MCF 10A (cell line): ENCODE measurements around the gene CD164. TPM values are rescaled to one million over a fixed set of nuclear protein-coding genes. Genes with fewer than 3 reads are reported as not detected.

ENCODE experiments used
- BruUV-seq: library from RNA; stranded (reverse); fragments of 400-500 nt; replicated peaks from 2 replicates; lab custom pipeline; 2021; lab: Mats Ljungman, UMichigan
- CTCF ChIA-PET: fragments of 300-600 bp; sonication (Branson Sonifier 250); formaldehyde crosslinking; extraction: SDS; loops from one replicate; lab custom pipeline; 2021; ENCODE audit warnings: antibody characterized with exemption, inconsistent platforms; lab: Yijun Ruan, JAX
- POLR2A ChIA-PET: fragments of 300-600, 350-650 bp; sonication (Branson Sonifier 250); formaldehyde crosslinking; extraction: SDS; loops from one replicate; lab custom pipeline; 2020; ENCODE audit warnings: antibody characterized with exemption, inconsistent platforms; lab: Yijun Ruan, JAX
- DNase-seq: peaks from one replicate; pipeline ENCODE4 v3.0.0-alpha.2; 2018; ENCODE audit not compliant: unreplicated experiment
- H3K27ac Mint-ChIP-seq: one replicate; pipeline ENCODE4 v1.8.0; 2022; ENCODE audit warnings: mild to moderate bottlenecking, low read depth, mixed read lengths; ENCODE audit not compliant: unreplicated experiment
- H3K27me3 Mint-ChIP-seq: one replicate; pipeline ENCODE4 v1.8.0; 2022; ENCODE audit warnings: mixed read lengths; ENCODE audit not compliant: insufficient read depth, unreplicated experiment
- H3K36me3 Mint-ChIP-seq: one replicate; pipeline ENCODE4 v1.8.0; 2022; ENCODE audit warnings: mild to moderate bottlenecking, moderate library complexity, mixed read lengths; ENCODE audit not compliant: insufficient read depth, unreplicated experiment
- H3K4me1 Mint-ChIP-seq: one replicate; pipeline ENCODE4 v1.8.0; 2022; ENCODE audit warnings: mixed read lengths; ENCODE audit not compliant: insufficient read depth, unreplicated experiment
- H3K4me3 Mint-ChIP-seq: one replicate; pipeline ENCODE4 v1.8.0; 2022; ENCODE audit warnings: mild to moderate bottlenecking, moderate library complexity, mixed read lengths; ENCODE audit not compliant: unreplicated experiment
- H3K9me3 Mint-ChIP-seq: one replicate; pipeline ENCODE4 v1.8.0; 2022; ENCODE audit warnings: mixed read lengths; ENCODE audit not compliant: unreplicated experiment
- CTCF ChIP-seq: fragments of 200-600 bp; IDR thresholded peaks from one replicate; pipeline ENCODE4 v1.8.0; 2022; ENCODE audit warnings: antibody characterized with exemption, mild to moderate bottlenecking; ENCODE audit not compliant: unreplicated experiment
- intact Hi-C: fragments of 100-400 bp; cut with micrococcal nuclease; formaldehyde crosslinking; loops from 2 replicates; pipeline ENCODE4 v1.14.1; 2022
- total RNA-seq: library from RNA; stranded (reverse); gene quantifications from 2 replicates; pipeline ENCODE4 v1.2.3, GENCODE V29; 2022

The CD164 gene
- total RNA-seq, 1 experiment from 2014 or later, result 156 TPM

- Mint-ChIP-seq H3K27ac (no peak overlapping the region), H3K4me1 (peaks cover 36% of the 10 kb centered on the region), H3K27me3 (no peaks in the 10 kb centered on the region), H3K9me3 (no peaks in the 10 kb centered on the region), H3K4me3 (no peak overlapping the region), H3K36me3 (peaks cover 9% of the 10 kb centered on the region)
- TF ChIP-seq CTCF, result no peak
- intact Hi-C loops, result no loop called here
- CTCF ChIA-PET, result interaction anchor here (2.6 kb wide), 1 partner anchor 160 kb away, joined by 8 read pairs; no protein-coding TSS in a partner anchor
- BruUV-seq, result no TSS peak
- DNase-seq, result no peak
- POLR2A ChIA-PET, result interaction anchor here (4.3 kb wide), 1 partner anchor 36 kb away, joined by 27 read pairs; the partner anchor contains the start of gene CD164
These were observed 34.0 kb downstream of the CD164 start for GRCh38 chr6:109348226-109348625.

- Mint-ChIP-seq H3K36me3 (peaks cover 6% of the 10 kb centered on the region), H3K27ac (no peak overlapping the region), H3K4me3 (no peak overlapping the region), H3K4me1 (peaks cover 31% of the 10 kb centered on the region), H3K27me3 (no peaks in the 10 kb centered on the region), H3K9me3 (no peaks in the 10 kb centered on the region)
- intact Hi-C loops, result no loop called here
- no peak for TF ChIP-seq CTCF
- CTCF ChIA-PET, result interaction anchor here (2.6 kb wide), 1 partner anchor 160 kb away, joined by 8 read pairs; no protein-coding TSS in a partner anchor
- POLR2A ChIA-PET, result no interaction called here
- DNase-seq, result no peak
- BruUV-seq, result no TSS peak
These were observed 34.5 kb downstream of the CD164 start for GRCh38 chr6:109347779-109348178.

- Mint-ChIP-seq H3K4me3 (no peak overlapping the region), H3K27me3 (no peaks in the 10 kb centered on the region), H3K9me3 (no peaks in the 10 kb centered on the region), H3K36me3 (peaks cover 4% of the 10 kb centered on the region), H3K27ac (no peak overlapping the region), H3K4me1 (peaks cover 15% of the 10 kb centered on the region)
- DNase-seq, result no peak
- intact Hi-C loops, result no loop called here
- CTCF ChIA-PET, result no interaction called here
- BruUV-seq, result no TSS peak
- no peak for TF ChIP-seq CTCF
- POLR2A ChIA-PET, result no interaction called here
These were observed 36.3 kb downstream of the CD164 start for GRCh38 chr6:109345986-109346385.

GRCh38 chr6:109344226-109344625, 38.0 kb downstream of the CD164 start:
- no peak for DNase-seq
- CTCF ChIA-PET, result interaction anchor here (1.5 kb wide), 1 partner anchor 157 kb away, joined by 5 read pairs; no protein-coding TSS in a partner anchor
- no TSS peak for BruUV-seq
- Mint-ChIP-seq H3K4me3 (no peak overlapping the region), H3K9me3 (no peaks in the 10 kb centered on the region), H3K27me3 (no peaks in the 10 kb centered on the region), H3K4me1 (peaks cover under 1% of the 10 kb centered on the region), H3K27ac (no peak overlapping the region), H3K36me3 (no peaks in the 10 kb centered on the region)
- POLR2A ChIA-PET, result no interaction called here
- no peak for TF ChIP-seq CTCF
- intact Hi-C loops, result no loop called here
